Stimulated activated CD8-positive, alpha-beta memory T cell treated with anti-CD3 and anti-CD28 coated beads, Interleukin-15, amount 100 ng/mL, for 1 hour (primary cell): ENCODE results near the gene CD72.
A peak's percentile ranks its signal among the peaks of the same experiment; 100 is the strongest.
"Not testable (repeated sequence)": the region's sequence is repeated elsewhere in the genome, so short reads cannot be mapped to it uniquely, and the experiment has no call there.

Experiments
- DNase-seq: peaks from one replicate; pipeline ENCODE4 v3.0.0-alpha.2; 2020; ENCODE audit warnings: low read depth

CD72 gene

DNA sequence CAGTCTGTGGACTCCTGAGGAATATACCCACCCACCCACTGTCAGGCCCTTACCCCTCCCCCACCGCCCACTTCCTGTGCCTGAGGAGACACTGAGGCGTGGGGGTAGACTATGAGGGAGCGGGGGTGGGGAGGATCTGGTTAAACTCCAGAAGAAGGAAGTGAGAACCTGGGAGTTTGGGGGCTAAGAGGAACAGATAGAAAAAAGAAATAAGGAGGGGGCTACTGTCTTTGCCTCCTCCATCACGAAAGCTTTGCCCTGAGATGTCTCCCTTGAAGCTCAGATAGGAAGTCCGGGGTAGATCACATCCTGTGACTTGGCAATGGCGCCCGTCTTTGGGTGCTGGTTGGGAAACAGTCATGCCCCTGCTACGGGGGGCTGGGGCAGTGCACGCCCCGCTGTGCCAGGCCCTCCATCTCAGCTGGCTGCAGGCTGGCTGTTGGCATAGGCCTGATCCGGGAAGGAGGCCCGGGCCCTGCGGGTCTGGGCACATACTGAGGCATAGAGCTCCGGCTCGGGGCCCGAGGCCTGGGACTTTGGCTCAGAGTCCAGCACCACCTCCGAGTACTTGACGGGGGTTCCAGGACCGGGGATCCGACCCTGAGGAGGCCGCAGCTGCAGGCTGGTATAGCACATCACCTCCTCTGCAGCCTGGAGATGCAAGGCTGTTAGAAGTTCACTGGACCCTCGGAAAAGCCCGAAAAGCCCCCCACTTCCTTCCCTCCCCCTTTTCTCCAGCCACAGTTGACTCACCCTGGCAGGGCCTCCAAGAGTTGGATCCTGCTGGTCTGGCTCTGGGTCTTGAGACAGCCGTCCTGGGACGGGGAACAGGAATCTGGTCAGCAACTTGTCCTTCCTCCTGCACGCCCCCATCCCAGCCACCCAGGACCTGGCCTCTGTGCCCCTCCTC lies 31.5 kb upstream of the CD72 start:
- no peak for DNase-seq

DNA sequence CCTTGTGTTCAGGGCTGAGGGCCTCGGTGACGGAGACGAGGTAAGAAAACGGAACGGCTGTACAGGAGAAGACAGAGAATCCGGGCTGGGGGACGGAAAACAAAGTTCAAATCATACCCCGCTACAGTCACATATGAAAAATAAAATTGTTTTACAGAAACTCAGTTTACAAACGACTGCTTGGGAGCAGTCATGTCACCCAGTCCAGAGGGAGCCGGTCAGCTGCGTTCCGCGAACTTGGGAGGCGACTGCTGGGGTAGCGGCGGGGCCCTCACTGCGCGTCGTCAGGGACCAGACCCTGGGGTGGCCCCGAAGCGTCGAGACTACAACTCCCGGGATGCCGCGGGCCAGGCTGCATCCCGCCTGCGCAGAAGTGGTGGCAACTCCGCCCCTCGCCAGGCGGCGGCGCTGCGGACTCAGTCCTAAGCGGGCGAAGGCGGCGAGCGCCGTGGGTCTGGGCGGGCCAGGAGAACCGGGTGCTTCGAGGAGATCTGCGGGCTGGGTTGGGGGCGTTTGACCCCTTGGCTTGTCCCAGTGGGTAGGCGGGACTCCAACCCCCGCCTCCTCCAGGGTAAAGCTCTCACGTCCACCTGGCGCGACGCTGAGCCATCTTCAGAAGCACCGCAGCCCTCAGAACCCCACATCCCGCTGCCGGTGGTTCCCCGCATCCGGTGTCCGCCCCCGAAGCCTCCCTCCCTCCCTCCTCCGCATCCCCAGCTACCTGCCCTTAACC lies 28.5 kb upstream of the CD72 start:
- DNase-seq = peak; percentile 81

GRCh38 chr9:35646153-35646532 lies 27.9 kb upstream of the CD72 start:
- DNase-seq = no peak

- DNase-seq = not testable (repeated sequence)
Measured at GRCh38 chr9:35645736-35646135, 27.5 kb upstream of the CD72 start.

DNA sequence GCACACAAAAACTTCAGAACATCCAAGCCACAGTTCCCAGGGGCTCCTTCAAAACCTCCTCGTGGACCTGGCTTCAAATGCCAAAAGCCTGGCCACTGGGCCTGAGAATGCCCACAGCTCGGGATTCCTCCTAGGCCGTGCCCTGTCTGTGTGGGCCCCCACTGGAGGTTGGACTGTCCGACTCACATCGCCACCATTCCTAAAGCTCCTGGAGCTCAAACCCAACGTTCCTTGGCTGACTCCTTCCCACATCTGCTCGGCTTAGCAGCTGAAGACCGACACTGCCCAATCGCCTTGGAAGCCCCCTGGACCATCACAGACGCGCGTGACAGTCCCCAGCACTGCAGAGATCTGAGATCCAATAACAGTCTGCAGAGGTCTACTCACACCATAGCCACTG lies 24.8 kb upstream of the CD72 start:
- no peak for DNase-seq

- DNase-seq = not testable (repeated sequence)
Measured at GRCh38 chr9:35641478-35641877, 23.3 kb upstream of the CD72 start.

- not testable (repeated sequence) for DNase-seq
Measured at GRCh38 chr9:35640431-35640830, 22.2 kb upstream of the CD72 start.

DNA sequence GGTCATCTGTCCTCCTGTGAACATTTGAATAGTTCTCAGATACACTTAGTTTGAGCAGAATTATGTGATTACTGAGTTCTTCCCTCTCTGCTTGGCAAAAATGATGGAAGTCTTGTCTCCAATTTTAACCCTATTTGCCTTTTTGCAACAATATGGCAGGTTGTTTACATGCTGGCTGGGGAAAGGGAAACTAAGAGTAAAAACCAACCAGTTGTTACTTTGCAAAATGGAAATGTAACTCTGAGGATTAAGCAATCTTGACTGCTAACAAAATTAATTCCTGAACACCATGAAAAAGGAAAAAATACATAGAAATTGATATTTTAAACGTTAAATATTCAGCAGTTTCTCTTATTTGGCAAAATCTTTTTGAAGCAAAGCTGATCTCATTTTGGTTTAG lies 21.4 kb upstream of the CD72 start:
- DNase-seq = no peak

GRCh38 chr9:35639225-35639624 lies 21.0 kb upstream of the CD72 start:
- not testable (repeated sequence) for DNase-seq

DNA sequence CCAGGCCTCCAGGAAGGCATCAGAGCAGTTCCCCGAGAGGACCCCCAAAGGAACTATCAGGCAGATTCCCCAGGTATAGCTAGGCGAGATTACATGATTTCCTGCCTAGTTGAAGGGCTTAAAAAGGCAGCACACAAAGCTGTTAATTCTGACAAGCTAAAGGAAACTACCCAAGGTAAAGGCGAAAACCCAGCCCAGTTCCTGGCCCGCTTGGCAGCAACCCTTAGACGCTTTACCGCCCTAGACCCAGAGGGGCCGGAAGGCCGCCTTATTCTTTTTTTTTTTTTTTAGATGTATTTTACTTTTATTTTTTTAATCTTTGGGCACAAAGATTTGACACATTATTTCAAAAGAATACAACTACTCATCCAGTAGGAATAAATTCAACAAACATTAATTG lies 20.5 kb upstream of the CD72 start:
- DNase-seq = not testable (repeated sequence)

DNA sequence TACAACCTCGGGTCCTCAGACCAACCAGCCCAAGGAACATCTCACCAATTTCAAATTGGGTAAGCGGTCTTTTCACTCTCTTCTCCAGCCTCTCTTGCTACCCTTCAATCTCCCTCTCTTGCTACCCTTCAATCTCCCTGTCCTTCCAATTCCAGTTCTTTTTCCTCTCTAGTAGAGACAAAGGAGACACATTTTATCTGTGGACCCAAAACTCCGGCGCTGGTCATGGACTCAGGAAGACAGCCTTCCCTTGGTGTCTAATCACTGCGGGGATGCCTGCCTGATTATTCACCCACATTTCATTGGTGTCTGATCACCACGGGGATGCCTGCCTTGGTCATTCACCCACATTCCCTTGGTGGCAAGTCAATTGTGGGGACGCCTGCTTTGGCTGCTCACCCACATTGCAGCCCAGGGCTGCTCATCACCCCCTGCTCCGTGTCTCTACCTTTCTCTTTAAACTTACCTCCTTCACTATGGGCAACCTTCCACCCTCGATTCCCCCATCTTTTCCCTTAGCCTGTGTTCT lies 19.3 kb upstream of the CD72 start:
- DNase-seq = not testable (repeated sequence)

DNA sequence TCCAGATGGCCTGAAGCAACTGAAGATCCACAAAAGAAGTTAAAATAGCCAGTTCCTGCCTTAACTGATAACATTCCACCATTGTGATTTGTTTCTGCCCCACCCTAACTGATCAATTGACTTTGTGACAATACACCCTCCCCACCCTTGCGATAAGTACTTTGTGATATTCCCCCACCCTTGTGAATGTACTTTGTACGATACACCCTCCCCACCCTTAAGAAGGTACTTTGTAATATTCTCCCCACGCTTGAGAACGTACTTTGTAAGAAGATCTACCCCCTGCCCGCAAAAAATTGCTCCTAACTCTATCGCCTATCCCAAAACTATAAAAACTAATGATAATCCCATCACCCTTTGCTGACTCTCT lies 18.6 kb upstream of the CD72 start:
- not testable (repeated sequence) for DNase-seq

- no peak for DNase-seq
Measured at GRCh38 chr9:35636135-35636876, 18.1 kb upstream of the CD72 start.

DNA sequence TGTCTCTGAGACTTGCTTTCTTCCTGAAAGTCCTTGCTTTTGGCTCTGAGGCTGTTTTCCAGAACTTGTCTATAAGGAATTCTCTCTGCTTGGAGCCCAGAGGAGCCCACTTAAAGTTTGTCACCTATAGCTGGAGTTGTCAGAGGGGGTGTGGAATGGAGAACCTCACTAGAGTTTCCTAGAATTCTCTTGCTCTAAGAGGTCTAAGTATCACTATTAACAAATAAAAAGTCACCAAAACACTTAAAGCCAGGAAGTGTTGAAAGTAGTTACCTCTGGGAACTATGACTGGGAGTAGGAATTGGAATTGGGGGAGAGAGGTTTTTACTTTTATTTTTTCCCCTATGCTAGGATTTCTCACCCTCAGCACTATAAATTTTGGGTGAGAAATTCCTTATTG lies 17.5 kb upstream of the CD72 start:
- no peak for DNase-seq

DNA sequence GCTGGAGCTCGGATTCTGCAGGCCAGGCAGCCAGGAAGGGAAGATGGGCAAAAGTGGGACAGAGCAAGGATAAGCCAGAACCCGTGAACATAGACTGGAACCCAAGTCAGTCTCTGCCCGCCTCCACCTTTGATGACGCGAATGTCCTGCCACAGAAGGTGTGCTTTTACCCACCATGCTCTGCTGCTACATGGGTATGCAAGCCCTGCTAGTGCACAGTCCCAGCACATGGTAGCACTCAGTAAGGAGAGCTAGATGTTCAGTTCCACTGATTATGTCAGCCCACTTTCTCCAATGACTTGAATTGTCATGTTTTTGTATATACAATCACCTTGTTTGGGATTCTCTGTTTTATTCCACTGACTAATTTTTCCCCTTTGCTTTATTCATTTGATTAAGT lies 11.4 kb upstream of the CD72 start:
- DNase-seq = no peak

DNA sequence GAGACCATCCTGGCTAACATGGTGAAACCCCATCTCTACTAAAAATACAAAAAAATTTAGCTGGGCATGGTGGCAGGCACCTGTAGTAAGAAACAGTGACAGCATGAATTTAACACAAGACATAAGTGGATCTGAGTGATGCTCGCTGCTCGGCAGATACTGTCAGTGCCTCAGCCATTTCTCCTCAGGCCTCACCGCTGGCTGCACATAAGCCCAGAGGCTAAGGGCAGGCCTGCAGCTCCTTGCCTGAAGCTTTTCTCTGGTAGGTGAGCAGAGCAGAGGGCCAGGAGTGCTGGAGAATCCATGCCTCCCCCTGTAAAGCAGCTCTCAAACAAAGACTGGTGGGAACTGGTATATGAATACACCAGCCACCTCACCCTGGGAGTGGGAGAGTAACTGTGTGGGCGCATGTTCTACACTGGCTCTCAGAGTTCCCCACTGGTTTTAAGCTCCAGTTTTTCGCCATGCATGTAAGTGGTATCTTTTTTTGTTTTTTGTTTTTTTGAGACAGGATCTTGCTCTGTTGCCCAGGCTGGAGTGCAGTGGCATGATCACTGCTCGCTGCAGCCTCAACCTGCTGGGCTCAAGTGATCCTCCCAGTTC lies 10.3 kb upstream of the CD72 start:
- no peak for DNase-seq

- no peak for DNase-seq
Measured at GRCh38 chr9:35627575-35627974, 9.4 kb upstream of the CD72 start.

DNA sequence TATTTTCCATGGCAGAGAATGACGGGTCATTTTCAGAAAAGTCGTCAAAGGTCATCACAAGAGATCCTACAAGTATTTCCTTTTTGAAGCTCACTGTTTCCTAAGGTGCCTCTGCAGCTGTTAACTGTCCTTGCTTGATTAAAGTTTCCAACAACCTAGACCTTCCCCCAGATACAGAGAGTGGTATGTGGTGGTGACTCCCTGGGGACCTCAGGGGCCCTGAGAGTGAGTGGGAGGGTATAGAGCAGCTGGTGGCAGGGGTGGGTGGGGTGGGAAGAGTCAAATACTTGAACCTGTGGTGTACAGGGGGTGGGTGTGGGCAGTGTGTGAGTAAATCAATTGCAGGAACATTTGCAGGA lies 1.6 kb upstream of the CD72 start:
- DNase-seq = no peak

DNA sequence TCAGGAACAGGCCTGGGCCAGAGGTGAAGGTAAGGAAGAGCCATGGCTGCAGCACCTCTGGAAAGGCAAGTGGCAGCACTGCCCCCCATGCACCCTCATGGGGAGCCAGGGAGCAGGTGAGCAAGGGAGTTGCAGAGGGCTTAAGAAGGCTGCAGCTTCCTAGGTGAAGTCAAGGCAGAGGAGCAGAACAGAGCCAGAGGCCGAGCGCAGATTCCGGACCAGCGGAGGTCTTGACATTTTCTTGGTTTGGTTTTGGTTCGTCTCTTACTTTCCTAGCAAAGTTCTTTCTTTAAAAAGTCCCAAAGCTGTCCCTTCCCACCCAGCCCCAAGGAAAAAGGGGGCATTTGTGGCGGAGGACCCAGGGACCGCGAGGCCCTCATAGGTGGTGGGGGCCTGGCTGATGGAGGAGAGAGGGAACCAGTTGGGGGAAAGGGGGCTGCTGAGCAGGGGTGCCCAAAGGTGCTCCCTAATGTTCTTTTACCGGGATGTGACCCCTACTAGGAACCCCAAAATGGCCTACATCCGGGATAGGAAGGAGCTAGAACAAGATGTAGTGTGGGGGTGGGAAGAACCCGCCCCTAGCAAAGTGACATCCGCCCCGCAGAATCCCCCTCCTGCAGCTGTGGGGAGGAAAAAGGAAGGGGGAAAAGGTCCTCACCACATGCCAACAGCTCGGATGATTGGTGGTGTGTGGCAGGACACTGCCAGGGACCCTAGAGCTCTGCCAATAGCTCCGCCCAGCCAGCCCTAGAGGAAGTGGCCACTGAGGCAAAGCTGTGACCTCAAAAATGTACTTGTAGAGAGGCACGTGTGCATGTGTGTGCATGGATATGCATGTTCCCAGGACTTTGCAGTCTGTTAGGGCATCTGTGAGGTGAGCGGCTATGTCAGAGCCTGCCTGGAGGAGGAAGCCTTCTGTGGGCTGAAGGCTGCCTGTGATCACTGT lies 914 bp upstream of the CD72 start:
- DNase-seq = no peak

DNA sequence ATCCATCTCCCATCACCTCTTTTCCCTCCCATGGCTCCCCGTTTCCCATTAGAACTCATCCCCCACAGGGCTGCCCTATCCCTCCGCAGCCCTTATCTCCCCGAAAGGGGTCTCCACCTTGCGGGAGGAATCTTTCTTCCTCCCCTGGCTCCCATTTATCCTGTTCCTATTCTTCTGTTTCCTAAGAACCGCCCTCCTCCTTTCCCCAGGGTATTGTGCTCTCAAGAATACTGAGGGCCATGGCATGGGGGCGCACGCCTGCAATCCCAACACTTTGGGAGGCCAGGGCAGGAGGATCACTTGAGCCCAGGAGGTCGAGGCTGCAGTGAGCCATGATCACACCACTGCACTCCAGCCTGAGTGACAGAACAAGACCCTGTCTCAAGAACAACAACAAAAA lies 665 bp downstream of the CD72 start:
- no peak for DNase-seq
